Activated CD8-positive, alpha-beta T cell treated with anti-CD3 and anti-CD28 coated beads for 36 hours (primary cell): ENCODE results near the gene WSCD2. TPM values are rescaled to one million over a fixed set of nuclear protein-coding genes. Genes with fewer than 3 reads are reported as not detected.

Experiments
- ATAC-seq: fragments of 200-7000 bp; cut with Tn5 transposase; one replicate; pipeline ENCODE4 v1.10.0; 2021; ENCODE audit warnings: mild to moderate bottlenecking, moderate library complexity
- CTCF ChIA-PET: fragments of 350-600 bp; sonication (Branson Sonifier 250); formaldehyde crosslinking; loops from one replicate; lab custom pipeline; 2021; ENCODE audit warnings: antibody characterized with exemption; lab: Charles Lee
- POLR2A ChIA-PET: fragments of 350-600 bp; sonication (Branson Sonifier 250); formaldehyde crosslinking; loops from one replicate; lab custom pipeline; 2021; ENCODE audit warnings: antibody characterized with exemption; lab: Charles Lee
- DNase-seq: peaks from one replicate; pipeline ENCODE4 v3.0.0-alpha.2; 2020
- H3K27ac Mint-ChIP-seq: one replicate; pipeline ENCODE4 v1.8.0; 2021; ENCODE audit warnings: mild to moderate bottlenecking, mixed read lengths
- H3K27me3 Mint-ChIP-seq: one replicate; pipeline ENCODE4 v1.8.0; 2021; ENCODE audit warnings: mixed read lengths
- H3K36me3 Mint-ChIP-seq: one replicate; pipeline ENCODE4 v1.8.0; 2021; ENCODE audit warnings: low read depth, mixed read lengths
- H3K4me1 Mint-ChIP-seq: one replicate; pipeline ENCODE4 v1.8.0; 2021; ENCODE audit warnings: low read depth, mixed read lengths
- H3K4me3 Mint-ChIP-seq: one replicate; pipeline ENCODE4 v1.8.0; 2021; ENCODE audit warnings: mild to moderate bottlenecking, moderate library complexity, mixed read lengths
- H3K9me3 Mint-ChIP-seq: one replicate; pipeline ENCODE4 v1.8.0; 2021; ENCODE audit warnings: mixed read lengths
- intact Hi-C: fragments of 100-400 bp; cut with micrococcal nuclease; formaldehyde crosslinking; loops from one replicate; pipeline ENCODE4 v1.10.0; 2022
- total RNA-seq, 2 experiments: library from RNA; stranded (reverse); gene quantifications; one replicate each; pipeline ENCODE4 v1.2.3, GENCODE V29; 2021
- TF ChIP-seq, protein P1 (sequence below): fragments of 200-600 bp; IDR thresholded peaks from one replicate; pipeline ENCODE4 v1.8.0; 2022; ENCODE audit warnings: antibody characterized with exemption, mild to moderate bottlenecking

The WSCD2 gene
- total RNA-seq, 2 experiments from 2014 or later = not detected

GRCh38 chr12:108104657-108105056 lies 24.4 kb upstream of the WSCD2 start:
- ATAC-seq (no peak), DNase-seq (no peak)
- ChIA-PET POLR2A (no interaction called here), CTCF (no interaction called here)
- no peaks in the 10 kb centered on the region for H3K36me3 Mint-ChIP-seq
- H3K4me1 Mint-ChIP-seq = no peaks in the 10 kb centered on the region
- H3K4me3 Mint-ChIP-seq = no peak overlapping the region
- no peak overlapping the region for H3K27ac Mint-ChIP-seq
- no peaks in the 10 kb centered on the region for H3K9me3 Mint-ChIP-seq
- TF ChIP-seq, protein P1, sequence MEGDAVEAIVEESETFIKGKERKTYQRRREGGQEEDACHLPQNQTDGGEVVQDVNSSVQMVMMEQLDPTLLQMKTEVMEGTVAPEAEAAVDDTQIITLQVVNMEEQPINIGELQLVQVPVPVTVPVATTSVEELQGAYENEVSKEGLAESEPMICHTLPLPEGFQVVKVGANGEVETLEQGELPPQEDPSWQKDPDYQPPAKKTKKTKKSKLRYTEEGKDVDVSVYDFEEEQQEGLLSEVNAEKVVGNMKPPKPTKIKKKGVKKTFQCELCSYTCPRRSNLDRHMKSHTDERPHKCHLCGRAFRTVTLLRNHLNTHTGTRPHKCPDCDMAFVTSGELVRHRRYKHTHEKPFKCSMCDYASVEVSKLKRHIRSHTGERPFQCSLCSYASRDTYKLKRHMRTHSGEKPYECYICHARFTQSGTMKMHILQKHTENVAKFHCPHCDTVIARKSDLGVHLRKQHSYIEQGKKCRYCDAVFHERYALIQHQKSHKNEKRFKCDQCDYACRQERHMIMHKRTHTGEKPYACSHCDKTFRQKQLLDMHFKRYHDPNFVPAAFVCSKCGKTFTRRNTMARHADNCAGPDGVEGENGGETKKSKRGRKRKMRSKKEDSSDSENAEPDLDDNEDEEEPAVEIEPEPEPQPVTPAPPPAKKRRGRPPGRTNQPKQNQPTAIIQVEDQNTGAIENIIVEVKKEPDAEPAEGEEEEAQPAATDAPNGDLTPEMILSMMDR = no peak
- intact Hi-C loops = no loop called here
- H3K27me3 Mint-ChIP-seq = peaks cover 14% of the 10 kb centered on the region

DNA sequence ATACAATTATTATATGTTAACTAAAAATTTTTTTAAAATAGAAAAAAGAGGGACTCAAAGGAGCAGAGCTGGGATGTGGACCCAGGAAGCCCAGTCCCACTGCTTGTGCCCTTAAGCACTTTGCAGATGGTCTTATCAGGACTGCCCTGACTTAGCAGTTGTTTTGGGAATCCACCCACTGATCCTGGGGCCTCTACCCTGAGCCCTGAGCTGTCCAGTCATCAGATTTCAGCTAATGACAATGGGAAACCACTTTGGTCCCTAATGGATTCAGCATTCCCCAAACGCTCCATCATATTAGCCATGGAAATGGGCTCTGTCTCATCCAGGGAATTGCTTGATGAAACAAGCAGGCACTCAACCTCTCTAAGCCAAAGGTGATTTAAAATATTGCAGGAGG lies 22.5 kb upstream of the WSCD2 start:
- no peak overlapping the region for H3K4me3 Mint-ChIP-seq
- DNase-seq = no peak
- intact Hi-C loops = no loop called here
- H3K36me3 Mint-ChIP-seq = no peaks in the 10 kb centered on the region
- TF ChIP-seq, protein P1 = no peak
- peaks cover 9% of the 10 kb centered on the region for H3K27me3 Mint-ChIP-seq
- no peak overlapping the region for H3K27ac Mint-ChIP-seq
- H3K9me3 Mint-ChIP-seq = no peaks in the 10 kb centered on the region
- CTCF ChIA-PET = no interaction called here
- POLR2A ChIA-PET = no interaction called here
- H3K4me1 Mint-ChIP-seq = no peaks in the 10 kb centered on the region
- ATAC-seq = no peak

DNA sequence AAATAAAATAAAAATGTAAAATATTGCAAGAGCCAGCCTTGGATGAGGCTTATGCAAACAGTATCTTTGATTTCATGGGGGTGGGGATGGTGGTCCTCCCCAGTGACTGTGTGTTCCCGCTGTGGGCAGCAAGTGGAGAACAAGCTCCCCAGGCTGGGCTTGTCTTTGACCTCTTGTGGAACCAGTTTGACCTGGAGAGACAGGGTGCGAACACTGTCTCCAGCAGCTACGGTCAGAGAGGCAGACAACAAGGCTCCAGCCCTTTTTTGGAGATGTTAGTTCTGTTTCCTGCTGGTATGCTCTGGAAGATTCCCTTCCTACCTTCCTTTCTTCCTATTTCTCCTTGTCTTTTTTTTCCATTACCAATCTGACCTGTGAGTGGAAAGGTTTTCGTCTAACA lies 21.8 kb upstream of the WSCD2 start:
- no peaks in the 10 kb centered on the region for H3K9me3 Mint-ChIP-seq
- CTCF ChIA-PET = no interaction called here
- DNase-seq (no peak), ATAC-seq (no peak)
- H3K4me3 Mint-ChIP-seq = no peak overlapping the region
- intact Hi-C loops = no loop called here
- peaks cover 9% of the 10 kb centered on the region for H3K27me3 Mint-ChIP-seq
- TF ChIP-seq, protein P1 = no peak
- H3K27ac Mint-ChIP-seq = no peak overlapping the region
- POLR2A ChIA-PET = no interaction called here
- no peaks in the 10 kb centered on the region for H3K36me3 Mint-ChIP-seq
- no peaks in the 10 kb centered on the region for H3K4me1 Mint-ChIP-seq

DNA sequence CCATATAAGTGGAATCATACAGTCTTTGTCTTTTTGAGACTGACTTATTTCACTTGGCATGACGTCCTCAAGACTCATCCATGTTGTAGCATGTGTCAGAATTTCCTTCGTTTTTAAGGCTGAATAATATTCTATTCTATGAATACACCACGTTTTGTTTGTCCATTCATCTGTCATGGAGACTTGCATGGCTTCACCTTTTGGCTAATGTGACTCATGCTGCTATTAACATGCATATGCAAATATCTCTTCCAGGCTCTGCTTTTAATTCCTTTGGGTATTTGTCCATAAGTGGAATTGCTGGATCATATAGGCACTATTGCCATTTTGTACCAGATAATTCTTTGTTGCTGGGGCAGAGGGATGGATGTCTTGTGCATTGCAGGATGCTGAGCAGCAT lies 19.6 kb upstream of the WSCD2 start:
- H3K4me3 Mint-ChIP-seq = no peak overlapping the region
- CTCF ChIA-PET = no interaction called here
- POLR2A ChIA-PET = no interaction called here

DNA sequence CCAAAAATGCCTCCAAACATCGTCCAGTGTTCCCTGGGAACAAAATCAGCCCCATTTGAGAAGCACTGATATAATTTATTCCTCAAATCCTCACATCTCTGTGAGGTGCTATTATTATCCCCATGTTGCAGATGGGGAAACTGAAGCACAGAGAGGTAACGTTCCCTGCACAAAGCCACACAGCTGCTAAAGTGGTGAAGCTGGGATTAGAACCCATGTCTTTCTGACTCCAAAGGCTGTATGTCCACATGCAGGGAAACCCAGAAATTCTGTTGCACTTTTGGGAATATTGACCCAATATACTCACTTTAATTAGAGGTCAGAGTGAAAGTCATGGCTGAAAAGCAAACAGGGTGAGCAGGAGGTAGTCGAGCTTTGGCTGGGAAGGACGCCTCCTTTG lies 19.1 kb upstream of the WSCD2 start:
- intact Hi-C loops = no loop called here
- POLR2A ChIA-PET = no interaction called here
- Mint-ChIP-seq H3K4me1 (no peaks in the 10 kb centered on the region), H3K27ac (no peak overlapping the region), H3K27me3 (peaks cover 10% of the 10 kb centered on the region), H3K9me3 (no peaks in the 10 kb centered on the region), H3K4me3 (no peak overlapping the region), H3K36me3 (no peaks in the 10 kb centered on the region)
- DNase-seq (no peak), ATAC-seq (no peak)
- TF ChIP-seq, protein P1 = no peak
- CTCF ChIA-PET = no interaction called here

More for the DNA sequence above, 19.6 kb upstream of the WSCD2 start:
- Mint-ChIP-seq H3K36me3 (no peaks in the 10 kb centered on the region), H3K4me1 (no peaks in the 10 kb centered on the region), H3K27me3 (peaks cover 6% of the 10 kb centered on the region), H3K27ac (no peak overlapping the region), H3K9me3 (no peaks in the 10 kb centered on the region)
- no peak for DNase-seq
- ATAC-seq = no peak
- intact Hi-C loops = no loop called here
- TF ChIP-seq, protein P1 = no peak
